Measurements from ENCODE around the gene SHLD1. TPM values are rescaled to one million over a fixed set of nuclear protein-coding genes. Genes with fewer than 3 reads are reported as not detected.

SHLD1 gene
- total RNA-seq, 4 donors from 2014 or later, result 1.2 to 4.0 (median 3.2) TPM

DNA sequence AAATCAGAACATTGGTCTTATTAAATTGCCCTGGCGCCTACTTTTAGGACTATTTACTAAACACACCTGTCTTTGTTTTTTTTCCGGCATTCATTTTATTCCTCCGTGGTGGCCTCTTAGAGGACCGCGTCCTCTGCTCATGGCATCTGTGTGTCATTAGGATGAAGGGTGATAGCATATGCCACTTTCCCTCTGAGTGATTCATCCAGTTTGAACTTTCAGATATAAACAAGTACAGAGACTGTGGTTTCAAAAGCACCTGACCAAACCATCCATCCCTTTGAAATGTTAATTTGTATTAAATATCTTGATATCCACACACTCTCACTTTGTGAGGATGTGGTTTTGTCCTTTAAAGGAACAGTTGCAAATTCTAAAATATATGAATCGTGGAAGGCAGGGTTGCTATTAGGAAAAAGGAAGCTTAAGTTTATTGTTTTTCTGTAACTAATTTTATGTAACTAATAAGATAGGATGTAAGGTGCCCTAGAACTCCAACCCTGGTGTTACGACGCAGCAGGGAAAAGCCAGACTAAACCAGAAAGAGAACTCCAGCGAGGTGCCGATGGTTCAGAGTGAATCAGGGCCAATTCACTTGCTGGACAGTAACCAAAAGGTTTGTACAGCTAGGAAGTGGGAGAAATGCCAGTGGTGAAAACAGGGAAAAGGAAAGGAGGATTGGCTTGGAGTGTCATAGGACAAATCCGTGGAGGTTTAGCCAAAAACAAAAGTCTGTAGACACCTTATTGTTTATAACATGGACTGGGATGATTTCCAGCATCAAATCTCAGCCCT is 98.7 kb downstream of the SHLD1 start:
- no peak for DNase-seq (ENCODE audit: low spot score)
- ATAC-seq (ENCODE audit: low FRiP score), result peak; percentile 63
- TF ChIP-seq CTCF (IDR thresholded peaks at IDR 0.05), result no peak

DNA sequence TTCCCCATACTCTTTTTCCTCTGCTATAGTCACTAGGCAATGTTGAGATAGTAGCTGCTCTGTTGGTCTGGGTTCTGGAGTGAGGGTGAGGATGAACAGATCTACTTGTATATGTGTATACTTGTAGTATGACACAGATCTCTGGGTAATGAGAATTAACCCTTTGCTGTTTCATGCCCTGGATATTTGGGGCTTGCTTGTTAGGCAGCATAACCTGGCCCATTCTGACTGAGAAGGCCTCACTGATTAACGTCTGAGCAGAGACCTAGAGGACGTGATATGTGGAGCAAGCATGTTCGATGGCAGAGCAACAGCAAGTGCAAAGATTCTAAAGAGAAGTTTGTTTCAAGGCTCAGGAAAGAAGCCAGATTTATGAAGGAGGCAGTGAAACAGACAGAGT is 105.7 kb downstream of the SHLD1 start:
- TF ChIP-seq CTCF (IDR thresholded peaks at IDR 0.05), result no peak
- no peak for DNase-seq (ENCODE audit: low spot score)
- ATAC-seq (ENCODE audit: low FRiP score), result no peak

DNA sequence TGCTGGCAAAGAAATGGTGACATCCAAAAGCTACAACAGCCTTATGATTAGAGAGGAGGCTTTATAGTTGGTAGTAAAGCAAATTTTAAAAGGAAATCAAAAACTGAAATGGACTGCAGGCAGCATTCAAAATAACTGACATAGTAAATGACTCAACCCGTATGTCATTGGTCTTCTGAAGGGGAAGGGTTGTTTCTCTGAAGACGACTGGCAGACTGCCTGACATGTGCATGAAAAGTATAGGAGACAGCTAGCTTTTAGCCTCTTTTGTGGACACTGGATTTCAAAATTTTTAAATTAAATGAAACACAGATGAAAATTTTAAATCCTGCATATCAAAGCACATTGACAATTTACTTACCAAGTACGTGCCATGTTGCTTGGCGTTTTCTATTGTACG is 109.4 kb downstream of the SHLD1 start:
- no peak for ATAC-seq (ENCODE audit: low FRiP score)
- DNase-seq (ENCODE audit: low spot score), result no peak
- no peak for TF ChIP-seq CTCF (IDR thresholded peaks at IDR 0.05)

DNA sequence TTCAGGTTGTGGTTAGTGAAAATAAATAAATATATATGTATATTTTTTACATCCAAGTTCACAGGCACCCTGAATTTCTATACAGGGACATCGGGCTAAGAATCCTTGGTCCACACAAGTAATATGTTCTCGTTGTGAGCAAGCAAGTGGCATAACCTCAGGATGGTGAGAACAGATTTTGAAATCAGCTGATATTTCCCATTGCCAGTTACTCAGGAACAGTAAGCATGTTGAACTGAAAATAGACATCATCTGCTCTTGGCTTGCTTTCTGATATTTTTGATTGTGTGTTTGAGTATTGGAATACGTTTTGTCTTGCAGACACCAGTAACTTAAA is 112.5 kb downstream of the SHLD1 start:
- ATAC-seq (ENCODE audit: low FRiP score) (no peak), DNase-seq (ENCODE audit: low spot score) (no peak)
- no peak for TF ChIP-seq CTCF (IDR thresholded peaks at IDR 0.05)

GRCh38 chr20:5863040-5863833 is 113.0 kb downstream of the SHLD1 start:
- ATAC-seq (ENCODE audit: low FRiP score), result peak; percentile 44
- no peak for DNase-seq (ENCODE audit: low spot score)
- no peak for TF ChIP-seq CTCF (IDR thresholded peaks at IDR 0.05)

- ATAC-seq (ENCODE audit: low FRiP score), result no peak
- no peak for DNase-seq (ENCODE audit: low spot score)
- TF ChIP-seq CTCF (IDR thresholded peaks at IDR 0.05), result no peak
Observed at GRCh38 chr20:5864428-5864827, 114.2 kb downstream of the SHLD1 start.
